LNCaP clone FGC (cell line): Measurements from ENCODE around the gene BHLHA15.

ENCODE experiments used
- DNase-seq: peaks from one replicate; pipeline ENCODE4 v3.0.0-alpha.2; 2011; ENCODE audit warnings: low read depth
- H3K4me3 ChIP-seq: 2 replicates; pipeline ENCODE4 v1.5.1; 2011; ENCODE audit warnings: mild to moderate bottlenecking, low read depth, low read length, control low read depth
- TF ChIP-seq, protein P1 (sequence below): IDR thresholded peaks from 2 replicates; pipeline ENCODE4 v1.5.1; 2012; ENCODE audit warnings: mild to moderate bottlenecking; ENCODE audit not compliant: control insufficient read depth, insufficient read depth; ENCODE audit errors: extremely low read depth

BHLHA15 gene

DNA sequence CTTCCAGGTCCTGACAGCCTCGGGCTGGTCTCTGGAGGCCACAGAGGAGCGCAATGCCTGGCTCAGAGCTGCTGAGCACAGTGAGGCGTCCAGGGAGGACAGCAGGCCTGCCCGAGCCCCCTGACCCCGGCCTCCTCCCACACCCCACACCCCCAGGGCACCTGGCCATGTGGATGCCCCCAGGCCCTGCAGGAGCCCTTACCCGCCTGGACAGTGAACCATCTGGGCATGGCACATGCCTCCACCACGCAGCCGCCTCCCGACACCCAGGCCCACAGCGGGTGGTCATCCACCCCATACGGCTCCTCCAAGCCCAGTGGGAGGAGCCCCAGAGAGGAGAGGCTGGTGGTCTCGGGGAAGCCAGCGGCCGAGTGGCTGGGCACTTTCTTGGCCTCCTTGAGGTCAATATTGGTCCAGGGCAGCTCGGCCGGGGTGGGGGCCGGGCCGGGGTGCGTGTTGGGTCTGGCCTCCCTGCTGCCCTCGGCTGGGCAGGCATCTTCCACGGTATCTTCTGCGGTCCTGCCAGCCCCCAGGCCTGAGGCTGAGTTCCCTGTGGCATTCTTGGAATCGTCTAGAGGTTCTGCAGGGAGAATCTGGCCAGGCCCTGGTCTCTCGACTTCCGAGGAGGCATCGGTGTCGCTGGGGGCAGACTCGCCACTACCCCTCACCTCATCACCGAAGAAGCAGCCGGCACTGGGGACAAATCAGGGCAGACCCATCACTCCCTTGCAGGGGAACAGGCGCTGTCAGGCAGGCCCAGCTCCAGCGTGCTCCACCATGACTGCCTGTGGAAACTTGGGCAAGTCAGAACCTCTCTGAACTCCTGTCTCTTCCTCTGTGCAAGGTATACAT is 22.2 kb downstream of the BHLHA15 start:
- no peak overlapping the region for H3K4me3 ChIP-seq
- no peak for DNase-seq
- TF ChIP-seq, protein P1, sequence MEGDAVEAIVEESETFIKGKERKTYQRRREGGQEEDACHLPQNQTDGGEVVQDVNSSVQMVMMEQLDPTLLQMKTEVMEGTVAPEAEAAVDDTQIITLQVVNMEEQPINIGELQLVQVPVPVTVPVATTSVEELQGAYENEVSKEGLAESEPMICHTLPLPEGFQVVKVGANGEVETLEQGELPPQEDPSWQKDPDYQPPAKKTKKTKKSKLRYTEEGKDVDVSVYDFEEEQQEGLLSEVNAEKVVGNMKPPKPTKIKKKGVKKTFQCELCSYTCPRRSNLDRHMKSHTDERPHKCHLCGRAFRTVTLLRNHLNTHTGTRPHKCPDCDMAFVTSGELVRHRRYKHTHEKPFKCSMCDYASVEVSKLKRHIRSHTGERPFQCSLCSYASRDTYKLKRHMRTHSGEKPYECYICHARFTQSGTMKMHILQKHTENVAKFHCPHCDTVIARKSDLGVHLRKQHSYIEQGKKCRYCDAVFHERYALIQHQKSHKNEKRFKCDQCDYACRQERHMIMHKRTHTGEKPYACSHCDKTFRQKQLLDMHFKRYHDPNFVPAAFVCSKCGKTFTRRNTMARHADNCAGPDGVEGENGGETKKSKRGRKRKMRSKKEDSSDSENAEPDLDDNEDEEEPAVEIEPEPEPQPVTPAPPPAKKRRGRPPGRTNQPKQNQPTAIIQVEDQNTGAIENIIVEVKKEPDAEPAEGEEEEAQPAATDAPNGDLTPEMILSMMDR = no peak

DNA sequence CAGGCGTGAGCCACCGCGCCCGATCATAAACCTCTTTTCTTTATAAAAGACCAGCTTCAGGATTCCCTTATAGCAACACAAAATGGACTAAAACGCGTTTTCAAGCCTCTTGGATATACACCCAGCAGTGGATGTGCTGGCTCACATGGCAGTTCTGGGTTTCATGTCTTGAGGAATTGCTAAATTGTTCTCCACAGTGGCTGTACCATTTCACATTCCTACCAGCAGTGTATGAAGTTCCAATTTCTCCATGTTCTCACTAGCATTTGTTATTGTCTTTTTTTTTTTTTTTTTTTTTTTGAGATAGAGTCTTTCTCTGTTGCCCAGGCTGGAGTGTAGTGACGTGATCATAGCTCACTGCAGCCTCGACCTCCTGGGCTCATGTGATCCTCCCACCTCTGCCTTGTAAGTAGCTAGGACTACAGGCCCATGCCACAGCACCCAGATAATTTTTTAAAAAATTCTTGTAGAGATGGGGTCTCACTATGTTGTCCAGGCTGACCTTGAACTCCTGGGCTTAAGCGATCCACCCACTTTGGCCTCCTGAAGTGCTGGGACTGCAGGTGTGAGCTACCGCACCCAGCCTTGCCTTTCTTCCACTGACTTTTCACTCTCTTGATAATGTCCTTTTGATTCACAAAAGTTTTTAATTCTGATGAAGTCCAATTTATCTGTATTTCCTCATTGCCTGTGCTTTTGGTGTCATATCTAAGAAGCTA is 23.3 kb downstream of the BHLHA15 start:
- no peak overlapping the region for H3K4me3 ChIP-seq
- TF ChIP-seq, protein P1 = no peak
- no peak for DNase-seq

DNA sequence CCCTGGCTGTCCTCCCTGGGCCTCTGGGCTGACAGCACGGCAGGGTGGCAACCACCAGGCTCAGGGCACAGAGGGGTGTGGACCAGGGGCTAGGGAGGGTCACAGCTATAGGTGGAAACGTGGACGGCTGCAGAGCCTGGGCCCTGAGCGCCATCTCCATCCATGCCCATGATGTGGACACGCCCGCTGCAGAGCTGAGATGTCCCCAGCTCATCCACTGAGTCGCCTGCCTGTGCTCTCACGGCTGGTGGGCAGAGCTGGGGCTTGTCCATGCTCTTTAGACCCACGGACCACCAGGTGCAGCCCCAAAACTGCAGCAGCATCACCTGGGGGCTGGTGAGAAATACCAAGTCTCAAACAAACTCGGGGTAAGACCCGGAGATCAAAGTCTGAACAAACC is 24.7 kb downstream of the BHLHA15 start:
- no peak for DNase-seq
- H3K4me3 ChIP-seq = no peak overlapping the region
- TF ChIP-seq, protein P1 = no peak

DNA sequence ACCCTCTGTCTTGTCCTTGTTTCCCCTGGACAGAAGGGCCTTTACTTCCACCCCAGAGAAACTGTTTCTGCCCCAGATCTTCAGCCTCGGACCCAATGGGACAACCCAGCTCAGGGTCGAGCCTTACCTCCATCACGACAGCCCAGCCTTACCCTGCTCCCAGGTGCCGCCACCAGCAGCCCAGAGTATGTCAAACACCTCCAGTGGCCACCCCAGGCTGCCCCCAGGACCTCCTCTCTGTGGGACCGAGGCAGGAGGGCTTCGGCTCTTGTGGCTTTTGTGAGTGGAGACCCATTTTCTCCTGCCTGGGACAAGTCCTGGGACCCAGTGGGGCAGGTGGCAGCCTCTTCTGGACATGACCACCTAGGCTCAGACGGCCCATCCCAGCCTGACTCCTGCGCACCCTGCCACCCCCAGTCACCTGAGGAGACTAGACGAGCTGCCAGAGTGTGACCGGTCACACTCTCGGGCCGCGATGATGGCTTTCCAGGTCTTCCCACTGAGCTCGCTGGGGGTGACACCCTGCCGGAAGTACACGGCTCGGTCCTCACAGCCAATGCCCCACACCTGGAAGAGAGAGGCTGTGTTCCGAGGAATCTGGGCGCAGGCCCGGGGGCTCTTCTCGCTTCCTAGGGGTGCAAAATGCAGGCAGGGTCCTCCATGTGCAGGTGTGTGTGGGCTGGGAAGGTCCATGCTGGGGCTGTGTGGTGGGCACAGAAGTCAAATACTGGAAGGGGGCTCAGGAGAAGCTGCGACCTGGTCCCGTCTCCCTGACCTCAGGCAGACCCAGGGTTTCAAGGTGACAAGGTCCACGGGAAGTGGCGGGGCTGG is 25.3 kb downstream of the BHLHA15 start:
- DNase-seq = no peak
- TF ChIP-seq, protein P1 = no peak
- no peak overlapping the region for H3K4me3 ChIP-seq

DNA sequence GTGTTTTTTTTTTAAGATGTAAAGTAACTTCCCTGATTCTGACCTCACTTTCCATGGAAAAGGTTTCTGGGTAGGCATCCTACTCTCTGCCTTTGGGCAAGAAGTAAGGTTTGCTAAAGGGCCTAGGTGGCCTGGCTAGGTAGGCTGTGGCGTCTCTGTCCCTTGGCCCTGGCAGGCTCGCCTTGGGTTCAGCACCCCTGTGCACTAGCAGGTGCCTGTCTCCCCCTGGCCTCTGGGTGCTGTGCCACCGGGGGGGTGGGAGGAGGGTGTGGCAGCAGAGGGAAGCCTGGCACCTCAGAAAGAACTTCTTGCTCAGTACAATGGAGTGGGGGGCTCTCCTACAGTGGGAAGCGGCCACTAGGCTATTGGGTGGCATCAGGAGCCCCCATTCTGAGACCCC is 26.8 kb downstream of the BHLHA15 start:
- TF ChIP-seq, protein P1 = no peak
- DNase-seq = no peak

DNA sequence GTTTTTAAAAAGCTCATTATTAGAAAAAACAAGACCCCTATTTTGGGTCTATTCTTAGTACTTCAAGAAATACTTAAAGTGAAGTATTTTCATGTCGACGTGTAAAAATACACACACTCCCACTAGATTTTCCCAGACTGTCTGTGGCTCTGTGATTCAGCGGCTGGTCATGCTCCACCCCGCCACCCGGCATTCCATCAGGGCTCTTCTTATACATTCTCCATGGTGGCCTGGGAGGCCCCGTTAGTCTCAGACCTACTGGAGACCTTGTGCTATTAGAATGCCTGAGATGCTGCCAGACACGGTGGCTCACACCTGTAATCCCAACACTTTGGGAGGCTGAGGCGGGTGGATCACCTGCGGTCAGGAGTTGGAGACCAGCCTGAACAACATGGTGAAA is 27.7 kb downstream of the BHLHA15 start:
- TF ChIP-seq, protein P1 = no peak
- no peak for DNase-seq
- no peak overlapping the region for H3K4me3 ChIP-seq

More for the DNA sequence above, 26.8 kb downstream of the BHLHA15 start:
- no peak overlapping the region for H3K4me3 ChIP-seq
